DOHH2 (cell line): ENCODE measurements around the gene NALCN.

Experiments used
- H3F3A ChIP-seq: fragments of 200-600 bp; sonication (generic), shearing (Covaris generic); 2 replicates; pipeline ENCODE4 v1.6.0; 2016; ENCODE audit warnings: antibody characterized with exemption, mild to moderate bottlenecking; ENCODE audit not compliant: control insufficient read depth, insufficient read depth
- H3K27ac ChIP-seq: fragments of 200-600 bp; sonication (generic); 2 replicates; pipeline ENCODE4 v1.5.1; 2014; ENCODE audit warnings: low read depth, mild to moderate bottlenecking, low read length, moderate library complexity
- H3K27me3 ChIP-seq: fragments of 200-600 bp; sonication (generic); 2 replicates; pipeline ENCODE4 v1.6.1; 2014; ENCODE audit warnings: mild to moderate bottlenecking, low read length, mixed read lengths; ENCODE audit not compliant: control insufficient read depth
- H3K36me3 ChIP-seq: fragments of 200-600 bp; sonication (generic); 2 replicates; pipeline ENCODE4 v1.6.1; 2014; ENCODE audit warnings: mild to moderate bottlenecking, low read length, moderate library complexity, mixed read lengths; ENCODE audit not compliant: control insufficient read depth
- H3K4me1 ChIP-seq: fragments of 200-600 bp; sonication (generic); 2 replicates; pipeline ENCODE4 v1.6.1; 2014; ENCODE audit warnings: mild to moderate bottlenecking, low read length, mixed read lengths; ENCODE audit not compliant: control insufficient read depth
- H3K4me2 ChIP-seq: fragments of 200-600 bp; sonication (generic); 2 replicates; pipeline ENCODE4 v1.6.0; 2014; ENCODE audit warnings: mild to moderate bottlenecking, low read length, moderate library complexity
- H3K4me3 ChIP-seq: fragments of 200-600 bp; sonication (generic); 2 replicates; pipeline ENCODE4 v1.5.1; 2014; ENCODE audit warnings: mild to moderate bottlenecking, low read length, mixed read lengths
- H3K79me2 ChIP-seq: fragments of 200-600 bp; sonication (generic); 2 replicates; pipeline ENCODE4 v1.6.1; 2014; ENCODE audit warnings: mild to moderate bottlenecking, low read length, mixed read lengths; ENCODE audit not compliant: control insufficient read depth
- H3K9me2 ChIP-seq: fragments of 200-600 bp; sonication (generic); replicated peaks from 2 replicates; pipeline ENCODE4 v1.6.1; 2014; ENCODE audit warnings: mild to moderate bottlenecking, low read length, mixed read lengths; ENCODE audit not compliant: control insufficient read depth
- H3K9me3 ChIP-seq: fragments of 200-600 bp; sonication (generic); 2 replicates; pipeline ENCODE4 v1.6.1; 2014; ENCODE audit warnings: antibody characterized with exemption, low read length, mixed read lengths; ENCODE audit not compliant: control insufficient read depth, insufficient read depth
- H4K20me1 ChIP-seq: fragments of 200-600 bp; sonication (generic); 2 replicates; pipeline ENCODE4 v1.6.0; 2014; ENCODE audit warnings: low read depth, mild to moderate bottlenecking, antibody characterized with exemption, low read length, moderate library complexity; ENCODE audit not compliant: control insufficient read depth, insufficient read depth
- CTCF ChIP-seq: fragments of 200-600 bp; sonication (generic); IDR thresholded peaks from one replicate; pipeline ENCODE4 v1.5.1; 2014; ENCODE audit warnings: antibody characterized with exemption, mild to moderate bottlenecking, low read depth, low read length; ENCODE audit not compliant: poor library complexity, severe bottlenecking
- EZH2phosphoT487 ChIP-seq: fragments of 200-600 bp; sonication (generic); IDR thresholded peaks from 2 replicates; pipeline ENCODE4 v1.6.1; 2017; ENCODE audit warnings: borderline replicate concordance, mild to moderate bottlenecking, antibody characterized with exemption, low read length, moderate library complexity, mixed read lengths

Gene NALCN

GRCh38 chr13:101449790-101450748, 33.8 kb upstream of the NALCN start:
- Histone ChIP-seq H4K20me1 (no peaks in the 10 kb centered on the region), H3F3A (no peaks in the 10 kb centered on the region), H3K4me1 (no peaks in the 10 kb centered on the region), H3K27me3 (no peaks in the 10 kb centered on the region; the same call in 1 of the 2 replicates), H3K4me2 (no peak overlapping the region), H3K4me3 (no peak overlapping the region), H3K79me2 (no peaks in the 10 kb centered on the region), H3K36me3 (no peaks in the 10 kb centered on the region), H3K27ac (no peak overlapping the region), H3K9me3 (no peaks in the 10 kb centered on the region), H3K9me2 (no peaks in the 10 kb centered on the region)
- no peak for TF ChIP-seq CTCF
- TF ChIP-seq EZH2phosphoT487: no peak

- H3K9me3 ChIP-seq: no peaks in the 10 kb centered on the region
- H3K4me3 ChIP-seq: no peak overlapping the region
- H3K36me3 ChIP-seq: no peaks in the 10 kb centered on the region
- no peaks in the 10 kb centered on the region for H3K9me2 ChIP-seq
- no peak overlapping the region for H3K27ac ChIP-seq
- no peaks in the 10 kb centered on the region for H3K27me3 ChIP-seq
- H3F3A ChIP-seq: no peaks in the 10 kb centered on the region
- TF ChIP-seq CTCF: no peak
- no peak for TF ChIP-seq EZH2phosphoT487
- no peaks in the 10 kb centered on the region for H3K4me1 ChIP-seq
- H4K20me1 ChIP-seq: no peaks in the 10 kb centered on the region
- no peak overlapping the region for H3K4me2 ChIP-seq
- H3K79me2 ChIP-seq: no peaks in the 10 kb centered on the region
Observed at GRCh38 chr13:101447852-101448251, 31.5 kb upstream of the NALCN start.

GRCh38 chr13:101434486-101434885, 18.2 kb upstream of the NALCN start:
- Histone ChIP-seq H3K27me3 (no peaks in the 10 kb centered on the region), H3K79me2 (no peaks in the 10 kb centered on the region), H3K36me3 (no peaks in the 10 kb centered on the region), H3K9me2 (no peaks in the 10 kb centered on the region), H3K4me1 (no peaks in the 10 kb centered on the region), H4K20me1 (no peaks in the 10 kb centered on the region), H3K9me3 (no peaks in the 10 kb centered on the region), H3K27ac (no peak overlapping the region), H3F3A (no peaks in the 10 kb centered on the region), H3K4me2 (no peak overlapping the region), H3K4me3 (no peak overlapping the region)
- TF ChIP-seq EZH2phosphoT487 (no peak), CTCF (no peak)
